Parathyroid adenoma (tissue), 2 donors: ENCODE results near the gene ABCF1.
"Not testable (repeated sequence)": the region's sequence is repeated elsewhere in the genome, so short reads cannot be mapped to it uniquely, and the experiment has no call there.

Experiments
- H2AFZ ChIP-seq: fragments of 300-600 bp; sonication (generic); one replicate; pipeline ENCODE4 v1.7.0; 2017; ENCODE audit warnings: antibody characterized with exemption, mild to moderate bottlenecking
- H3K27ac ChIP-seq: fragments of 300-600 bp; sonication (generic); one replicate; pipeline ENCODE4 v1.7.0; 2017
- H3K27me3 ChIP-seq: fragments of 300-600 bp; sonication (generic); one replicate; pipeline ENCODE4 v1.7.0; 2017; ENCODE audit warnings: low read length; ENCODE audit not compliant: control insufficient read depth, insufficient read depth
- H3K36me3 ChIP-seq: fragments of 300-600 bp; sonication (generic); one replicate; pipeline ENCODE4 v1.7.0; 2017; ENCODE audit warnings: low read length; ENCODE audit not compliant: control insufficient read depth, insufficient read depth
- H3K4me1 ChIP-seq: fragments of 300-600 bp; sonication (generic); one replicate; pipeline ENCODE4 v1.7.0; 2017; ENCODE audit warnings: control low read depth
- H3K4me2 ChIP-seq: fragments of 300-600 bp; sonication (generic); one replicate; pipeline ENCODE4 v1.7.0; 2017; ENCODE audit warnings: low read length
- H3K4me3 ChIP-seq: fragments of 300-600 bp; sonication (generic); one replicate; pipeline ENCODE4 v1.7.0; 2017; ENCODE audit warnings: low read depth, low read length
- H3K79me2 ChIP-seq: fragments of 300-600 bp; sonication (generic); one replicate; pipeline ENCODE4 v1.7.0; 2017; ENCODE audit warnings: control low read depth
- H3K9ac ChIP-seq: fragments of 300-600 bp; sonication (generic); one replicate; pipeline ENCODE4 v1.7.0; 2017; ENCODE audit warnings: mild to moderate bottlenecking
- H3K9me3 ChIP-seq: fragments of 300-600 bp; sonication (generic); one replicate; pipeline ENCODE4 v1.7.0; 2017; ENCODE audit warnings: low read length; ENCODE audit not compliant: control insufficient read depth
- TF ChIP-seq, protein P1 (sequence below): fragments of 300-600 bp; sonication (generic); IDR thresholded peaks from one replicate; pipeline ENCODE4 v1.7.0; 2017; ENCODE audit warnings: antibody characterized with exemption, mild to moderate bottlenecking
- donor health status: primary hyperparathyroidism.

Gene ABCF1

DNA sequence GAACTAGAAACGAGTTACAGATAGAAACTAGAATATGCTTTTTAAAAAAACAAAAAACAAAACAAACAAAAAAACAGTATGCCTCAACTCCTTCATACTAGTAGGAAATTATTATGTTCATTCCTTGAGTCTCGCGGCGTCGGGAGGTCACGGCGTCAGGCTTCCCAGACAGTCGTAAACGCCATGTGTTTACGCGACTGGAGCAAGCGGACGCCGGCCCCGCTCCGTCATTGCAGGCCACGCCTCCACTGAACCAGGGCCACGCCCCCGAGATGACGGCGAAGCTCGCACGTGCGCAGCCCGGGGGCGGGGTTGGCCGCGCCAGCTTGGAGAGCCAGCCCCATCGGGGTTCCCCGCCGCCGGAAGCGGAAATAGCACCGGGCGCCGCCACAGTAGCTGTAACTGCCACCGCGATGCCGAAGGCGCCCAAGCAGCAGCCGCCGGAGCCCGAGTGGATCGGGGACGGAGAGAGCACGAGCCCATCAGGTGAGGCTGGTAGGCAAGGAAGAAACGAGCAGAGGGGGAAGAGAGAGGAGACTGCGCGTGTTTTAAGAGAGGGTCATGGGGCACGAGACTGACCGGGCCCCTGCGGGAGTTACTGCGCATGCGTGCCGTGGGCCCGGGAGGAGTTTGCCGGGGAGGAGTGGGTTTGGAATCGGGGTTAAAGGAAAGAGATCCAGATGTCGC, at the start of gene ABCF1:
TSS of gene ABCF1 (plus strand) at position 368 of the 687 bp plus-strand sequence. CDS start at position 414, 46 bp downstream.
- Histone ChIP-seq H3K9ac (peak within 1 kb of the TSS; percentile 11), H3K36me3 (no peaks in the 10 kb centered on the region), H3K27me3 (no peaks in the 10 kb centered on the region), H3K4me1 (peaks cover 9% of the 10 kb centered on the region), H3K27ac (peak within 1 kb of the TSS; percentile 73), H3K9me3 (no peaks in the 10 kb centered on the region), H3K4me3 (peak within 1 kb of the TSS; percentile 99), H3K4me2 (peak within 1 kb of the TSS; percentile 89), H2AFZ (peak within 1 kb of the TSS; percentile 69), H3K79me2 (peaks cover 32% of the 10 kb centered on the region)
- TF ChIP-seq, protein P1, sequence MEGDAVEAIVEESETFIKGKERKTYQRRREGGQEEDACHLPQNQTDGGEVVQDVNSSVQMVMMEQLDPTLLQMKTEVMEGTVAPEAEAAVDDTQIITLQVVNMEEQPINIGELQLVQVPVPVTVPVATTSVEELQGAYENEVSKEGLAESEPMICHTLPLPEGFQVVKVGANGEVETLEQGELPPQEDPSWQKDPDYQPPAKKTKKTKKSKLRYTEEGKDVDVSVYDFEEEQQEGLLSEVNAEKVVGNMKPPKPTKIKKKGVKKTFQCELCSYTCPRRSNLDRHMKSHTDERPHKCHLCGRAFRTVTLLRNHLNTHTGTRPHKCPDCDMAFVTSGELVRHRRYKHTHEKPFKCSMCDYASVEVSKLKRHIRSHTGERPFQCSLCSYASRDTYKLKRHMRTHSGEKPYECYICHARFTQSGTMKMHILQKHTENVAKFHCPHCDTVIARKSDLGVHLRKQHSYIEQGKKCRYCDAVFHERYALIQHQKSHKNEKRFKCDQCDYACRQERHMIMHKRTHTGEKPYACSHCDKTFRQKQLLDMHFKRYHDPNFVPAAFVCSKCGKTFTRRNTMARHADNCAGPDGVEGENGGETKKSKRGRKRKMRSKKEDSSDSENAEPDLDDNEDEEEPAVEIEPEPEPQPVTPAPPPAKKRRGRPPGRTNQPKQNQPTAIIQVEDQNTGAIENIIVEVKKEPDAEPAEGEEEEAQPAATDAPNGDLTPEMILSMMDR, result no peak

DNA sequence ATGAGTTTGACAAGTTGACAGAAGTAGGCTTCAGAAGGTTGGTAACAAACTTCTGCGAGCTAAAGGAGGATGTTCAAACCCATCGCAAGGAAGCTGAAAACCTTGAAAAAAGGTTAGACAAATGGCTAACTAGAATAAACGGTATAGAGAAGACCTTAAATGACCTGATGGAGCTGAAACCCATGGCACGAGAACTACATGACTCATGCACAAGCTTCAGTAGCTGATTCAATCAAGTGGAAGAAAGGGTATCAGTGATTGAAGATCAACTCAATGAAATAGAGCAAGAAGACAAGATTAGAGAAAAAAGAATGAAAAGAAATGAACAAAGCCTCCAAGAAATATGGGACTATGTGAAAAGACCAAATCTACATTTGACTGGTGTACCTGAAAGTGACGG, 49.3 kb upstream of the ABCF1 start:
- H3K9me3 ChIP-seq, H3K79me2 ChIP-seq, H2AFZ ChIP-seq, H3K36me3 ChIP-seq, H3K4me3 ChIP-seq, H3K27ac ChIP-seq, H3K4me1 ChIP-seq, H3K9ac ChIP-seq, H3K27me3 ChIP-seq, H3K4me2 ChIP-seq: not testable (repeated sequence)

DNA sequence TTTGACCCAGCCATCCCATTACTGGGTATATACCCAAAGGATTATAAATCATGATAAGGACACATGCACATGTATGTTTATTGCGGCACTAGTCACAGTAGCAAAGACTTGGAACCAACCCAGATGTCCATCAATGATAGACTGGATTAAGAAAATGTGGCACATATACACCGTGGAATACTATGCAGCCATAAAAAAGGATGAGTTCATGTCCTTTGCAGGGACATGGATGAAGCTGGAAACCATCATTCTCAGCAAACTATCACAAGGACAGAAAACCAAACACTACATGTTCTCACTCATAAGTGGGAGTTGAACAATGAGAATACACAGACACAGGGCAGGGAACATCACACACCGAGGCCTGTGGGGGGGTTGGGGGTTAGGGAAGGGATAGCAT, 44.8 kb upstream of the ABCF1 start:
- H2AFZ ChIP-seq, H3K27ac ChIP-seq, H3K27me3 ChIP-seq, H3K4me3 ChIP-seq, H3K4me1 ChIP-seq, H3K9me3 ChIP-seq, H3K79me2 ChIP-seq, H3K4me2 ChIP-seq, H3K9ac ChIP-seq, H3K36me3 ChIP-seq: not testable (repeated sequence)

DNA sequence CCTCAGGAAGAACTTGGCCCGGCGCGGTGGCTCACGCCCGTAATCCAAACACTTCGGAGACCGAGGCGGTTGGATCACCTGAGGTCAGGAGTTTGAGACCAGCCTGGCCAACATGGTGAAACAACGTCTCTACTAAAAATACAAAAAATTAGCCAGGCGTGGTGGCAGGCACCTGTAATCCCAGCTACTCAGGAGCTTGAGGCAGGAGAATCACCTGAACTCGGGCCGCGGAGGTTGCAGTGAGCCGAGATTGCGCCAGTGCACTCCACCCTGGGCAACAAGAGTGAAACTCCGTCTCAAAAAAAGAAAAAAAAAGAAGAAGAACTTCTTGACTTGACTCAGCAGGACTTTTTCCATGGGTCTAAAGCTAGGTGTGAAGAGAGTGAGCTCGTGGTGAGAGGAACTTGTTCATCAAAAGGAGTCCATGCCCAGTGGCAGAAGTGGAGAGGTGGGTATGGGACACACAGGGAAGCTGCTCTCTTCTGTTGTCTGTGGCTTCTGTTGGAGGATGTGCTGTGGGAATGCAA, 41.8 kb upstream of the ABCF1 start:
- not testable (repeated sequence) for H3K4me3 ChIP-seq, H3K4me2 ChIP-seq, H3K79me2 ChIP-seq, H3K27ac ChIP-seq, H3K9ac ChIP-seq, H3K4me1 ChIP-seq, H3K9me3 ChIP-seq, H2AFZ ChIP-seq, H3K27me3 ChIP-seq, H3K36me3 ChIP-seq

DNA sequence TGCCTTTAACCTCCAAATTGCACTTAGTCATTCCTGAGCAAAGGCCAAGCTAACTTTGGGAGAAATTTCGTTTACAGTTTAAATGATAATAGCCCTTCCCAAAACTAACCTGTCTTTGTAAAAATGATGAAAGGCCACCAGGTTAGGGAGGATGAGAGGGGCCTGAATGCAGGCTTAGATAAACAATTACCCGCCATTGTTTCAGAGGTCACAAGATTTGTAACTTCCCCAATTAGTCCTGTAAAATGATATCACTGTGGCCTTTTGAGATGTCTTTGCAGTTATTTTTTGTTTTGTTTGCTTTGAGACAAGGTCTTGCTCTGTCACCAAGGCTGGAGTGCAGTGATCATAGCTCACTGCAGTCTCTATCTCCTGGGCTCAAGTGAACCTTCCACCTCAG, 41.2 kb upstream of the ABCF1 start:
- TF ChIP-seq, protein P1, result no peak
- no peak overlapping the region for H3K27ac ChIP-seq
- no peak overlapping the region for H3K9ac ChIP-seq
- H3K79me2 ChIP-seq, result no peaks in the 10 kb centered on the region
- no peak overlapping the region for H3K4me2 ChIP-seq
- H3K4me3 ChIP-seq, result no peak overlapping the region
- no peaks in the 10 kb centered on the region for H3K27me3 ChIP-seq
- H3K4me1 ChIP-seq, result no peaks in the 10 kb centered on the region
- no peak overlapping the region for H2AFZ ChIP-seq
- H3K36me3 ChIP-seq, result no peaks in the 10 kb centered on the region
- H3K9me3 ChIP-seq, result no peaks in the 10 kb centered on the region

DNA sequence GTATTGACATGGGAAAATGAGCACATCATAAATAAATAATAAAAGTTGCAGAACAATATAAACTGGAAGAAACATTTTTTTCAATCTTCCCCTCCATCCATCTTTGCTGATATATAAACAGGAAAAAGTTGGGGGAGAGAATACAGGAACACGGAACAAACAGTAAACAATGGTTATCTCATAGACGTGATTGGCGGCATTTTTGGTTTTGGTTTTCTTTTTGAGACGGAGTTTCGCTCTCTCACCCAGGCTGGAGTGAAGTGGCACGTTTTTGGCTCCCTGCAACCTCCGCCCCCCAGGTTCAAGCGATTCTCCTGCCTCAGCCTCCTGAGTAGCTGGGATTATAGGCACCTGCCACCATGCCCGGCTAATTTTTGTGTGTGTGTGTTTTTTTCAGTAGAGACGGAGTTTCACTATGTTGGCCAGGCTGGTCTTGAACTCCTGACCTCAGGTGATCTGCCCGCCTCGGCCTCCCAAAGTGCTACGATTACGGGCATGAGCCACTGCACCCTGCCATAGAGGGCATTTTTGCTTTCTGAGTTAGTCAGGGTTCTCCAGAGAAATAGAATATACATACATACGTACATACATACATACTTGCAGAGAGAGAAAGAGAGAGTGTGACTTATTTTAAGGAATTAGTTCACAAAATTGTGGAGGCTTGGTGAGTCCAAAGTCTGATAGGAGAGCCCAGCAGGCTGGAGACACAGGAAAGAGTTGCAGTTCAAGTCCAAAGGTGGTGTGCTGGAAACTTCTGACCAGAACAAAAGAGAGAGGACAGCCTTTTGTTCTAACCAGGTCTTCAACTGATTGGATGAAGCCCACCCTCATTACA, 37.6 kb upstream of the ABCF1 start:
- Histone ChIP-seq H3K27me3 (no peaks in the 10 kb centered on the region), H3K9me3 (no peaks in the 10 kb centered on the region), H3K4me3 (no peak overlapping the region), H3K4me1 (no peaks in the 10 kb centered on the region), H3K79me2 (no peaks in the 10 kb centered on the region), H2AFZ (no peak overlapping the region), H3K9ac (no peak overlapping the region), H3K27ac (peak overlapping the region; percentile 34), H3K4me2 (no peak overlapping the region), H3K36me3 (no peaks in the 10 kb centered on the region)
- TF ChIP-seq, protein P1, result no peak
